ENCODE data around the gene KMT2A.
A peak's percentile ranks its signal among the peaks of the same experiment; 100 is the strongest.
"Not testable (repeated sequence)": the region's sequence is repeated elsewhere in the genome, so short reads cannot be mapped to it uniquely, and the experiment has no call there.

Gene KMT2A

DNA sequence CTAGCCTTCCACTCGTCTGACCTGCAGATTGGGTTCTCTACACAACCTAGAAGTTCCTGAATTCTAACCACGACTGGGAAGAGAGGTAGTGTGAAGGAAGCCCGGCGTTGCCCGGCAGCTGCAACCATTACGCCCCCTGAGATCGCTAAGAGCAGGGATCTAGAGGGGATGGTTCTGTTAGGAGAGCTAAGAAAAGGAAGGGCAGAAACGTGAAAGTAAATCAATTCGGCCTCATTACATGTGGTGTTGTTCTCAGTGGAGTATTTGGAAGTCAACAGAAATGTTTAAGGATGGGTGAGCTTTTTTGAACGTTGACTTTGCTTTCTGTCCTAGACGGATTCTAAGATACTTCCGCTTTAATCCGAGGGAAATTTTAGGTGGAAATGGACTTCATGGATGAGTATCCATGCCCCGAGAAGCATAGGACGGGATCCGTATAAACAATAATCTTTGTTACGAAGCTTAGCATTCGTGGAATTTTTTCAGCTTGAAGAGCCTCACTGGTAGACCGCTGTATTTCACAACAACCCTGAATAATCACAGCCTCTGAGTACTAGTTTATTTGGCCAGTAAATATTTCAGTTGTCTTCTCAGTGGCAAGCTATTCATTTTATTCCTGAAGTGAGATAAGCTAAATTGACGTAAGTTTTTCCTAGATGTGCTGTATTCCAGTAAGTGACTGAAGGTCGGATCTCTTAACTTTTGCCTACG, 34.3 kb upstream of the KMT2A start:
- Histone ChIP-seq H3K4me3 (replicated peaks; ENCODE audit: low read depth, low read length) (peak overlapping the region; percentile 83), H3K36me3 (ENCODE audit: control insufficient read depth, insufficient read depth, low read length) (peaks cover 1% of the 10 kb centered on the region; the same call in 1 of the 2 replicates), H3K27me3 (replicated peaks; ENCODE audit: control insufficient read depth, insufficient read depth, low read length) (no peaks in the 10 kb centered on the region)
- TF ChIP-seq, protein P1, sequence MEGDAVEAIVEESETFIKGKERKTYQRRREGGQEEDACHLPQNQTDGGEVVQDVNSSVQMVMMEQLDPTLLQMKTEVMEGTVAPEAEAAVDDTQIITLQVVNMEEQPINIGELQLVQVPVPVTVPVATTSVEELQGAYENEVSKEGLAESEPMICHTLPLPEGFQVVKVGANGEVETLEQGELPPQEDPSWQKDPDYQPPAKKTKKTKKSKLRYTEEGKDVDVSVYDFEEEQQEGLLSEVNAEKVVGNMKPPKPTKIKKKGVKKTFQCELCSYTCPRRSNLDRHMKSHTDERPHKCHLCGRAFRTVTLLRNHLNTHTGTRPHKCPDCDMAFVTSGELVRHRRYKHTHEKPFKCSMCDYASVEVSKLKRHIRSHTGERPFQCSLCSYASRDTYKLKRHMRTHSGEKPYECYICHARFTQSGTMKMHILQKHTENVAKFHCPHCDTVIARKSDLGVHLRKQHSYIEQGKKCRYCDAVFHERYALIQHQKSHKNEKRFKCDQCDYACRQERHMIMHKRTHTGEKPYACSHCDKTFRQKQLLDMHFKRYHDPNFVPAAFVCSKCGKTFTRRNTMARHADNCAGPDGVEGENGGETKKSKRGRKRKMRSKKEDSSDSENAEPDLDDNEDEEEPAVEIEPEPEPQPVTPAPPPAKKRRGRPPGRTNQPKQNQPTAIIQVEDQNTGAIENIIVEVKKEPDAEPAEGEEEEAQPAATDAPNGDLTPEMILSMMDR (IDR thresholded peaks at IDR 0.05; ENCODE audit: insufficient read depth, low read length, poor library complexity, severe bottlenecking): no peak
- no peak for DNase-seq (ENCODE audit: extremely low read depth, insufficient read length)

DNA sequence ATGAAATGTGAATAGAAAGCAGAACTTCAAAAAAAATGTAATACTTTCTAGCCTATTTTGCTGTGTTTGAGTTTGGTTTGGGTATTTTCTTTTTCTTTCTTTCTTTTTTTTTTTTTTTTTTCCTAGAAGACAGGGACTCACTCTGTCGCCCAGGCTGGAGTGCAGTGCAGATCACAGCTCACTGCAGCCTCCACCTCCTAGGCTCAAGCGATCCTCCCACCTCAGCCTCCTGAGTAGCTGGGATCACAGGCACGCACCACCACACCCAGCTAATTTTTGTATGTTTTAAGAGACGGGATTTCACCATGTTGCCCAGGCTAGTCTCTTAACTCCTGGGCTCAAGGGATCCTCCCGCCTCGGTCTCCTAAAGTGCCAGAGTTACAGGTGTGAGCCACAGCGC, 33.7 kb upstream of the KMT2A start:
- not testable (repeated sequence) for H3K36me3 ChIP-seq (ENCODE audit: control insufficient read depth, insufficient read depth, low read length)
- peak overlapping the region; percentile 83 for H3K4me3 ChIP-seq (replicated peaks; ENCODE audit: low read depth, low read length)

DNA sequence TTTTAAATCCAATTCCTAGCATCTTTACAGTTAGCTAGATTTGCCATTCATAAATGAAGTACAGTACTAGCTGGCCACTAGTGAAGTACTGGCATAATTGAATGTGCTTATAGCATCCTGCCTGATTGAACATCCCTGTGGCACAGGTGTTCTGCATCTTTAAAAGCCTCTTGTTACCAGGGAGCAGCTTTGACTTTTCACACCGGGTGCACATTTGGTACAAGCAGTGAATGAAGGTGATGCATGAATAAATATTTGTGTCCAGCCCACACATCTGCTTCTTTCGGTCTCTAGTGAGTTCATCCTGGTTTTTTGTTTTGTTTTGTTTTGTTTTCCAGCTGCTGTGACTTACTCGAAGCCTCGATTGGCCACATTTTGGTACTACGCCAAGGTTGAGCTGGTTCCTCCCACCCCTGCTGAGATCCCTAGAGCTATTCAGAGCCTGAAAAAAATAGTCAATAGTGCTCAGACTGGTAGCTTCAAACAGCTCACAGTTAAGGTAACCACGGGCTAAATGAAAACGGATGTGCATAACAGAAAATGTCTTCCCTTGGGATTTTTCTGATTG, 29.6 kb upstream of the KMT2A start:
- no peak overlapping the region for H3K4me3 ChIP-seq (replicated peaks; ENCODE audit: low read depth, low read length)
- H3K27me3 ChIP-seq (replicated peaks; ENCODE audit: control insufficient read depth, insufficient read depth, low read length): no peaks in the 10 kb centered on the region
- DNase-seq (ENCODE audit: extremely low read depth, insufficient read length): peak; percentile 13
- H3K36me3 ChIP-seq (ENCODE audit: control insufficient read depth, insufficient read depth, low read length): peaks cover 1% of the 10 kb centered on the region; the same call in 1 of the 2 replicates
- TF ChIP-seq, protein P1 (IDR thresholded peaks at IDR 0.05; ENCODE audit: insufficient read depth, low read length, poor library complexity, severe bottlenecking): no peak

More for the DNA sequence above, 33.7 kb upstream of the KMT2A start:
- not testable (repeated sequence) for H3K27me3 ChIP-seq (replicated peaks; ENCODE audit: control insufficient read depth, insufficient read depth, low read length); DNase-seq (ENCODE audit: extremely low read depth, insufficient read length)

- TF ChIP-seq, protein P1 (IDR thresholded peaks at IDR 0.05; ENCODE audit: insufficient read depth, low read length, poor library complexity, severe bottlenecking): no peak
- DNase-seq (ENCODE audit: extremely low read depth, insufficient read length): peak; percentile 13
- Histone ChIP-seq H3K4me3 (replicated peaks; ENCODE audit: low read depth, low read length) (no peak overlapping the region), H3K36me3 (ENCODE audit: control insufficient read depth, insufficient read depth, low read length) (peaks cover 1% of the 10 kb centered on the region; the same call in 1 of the 2 replicates), H3K27me3 (replicated peaks; ENCODE audit: control insufficient read depth, insufficient read depth, low read length) (no peaks in the 10 kb centered on the region)
These were observed 26.1 kb upstream of the KMT2A start for GRCh38 chr11:118410055-118410745.

DNA sequence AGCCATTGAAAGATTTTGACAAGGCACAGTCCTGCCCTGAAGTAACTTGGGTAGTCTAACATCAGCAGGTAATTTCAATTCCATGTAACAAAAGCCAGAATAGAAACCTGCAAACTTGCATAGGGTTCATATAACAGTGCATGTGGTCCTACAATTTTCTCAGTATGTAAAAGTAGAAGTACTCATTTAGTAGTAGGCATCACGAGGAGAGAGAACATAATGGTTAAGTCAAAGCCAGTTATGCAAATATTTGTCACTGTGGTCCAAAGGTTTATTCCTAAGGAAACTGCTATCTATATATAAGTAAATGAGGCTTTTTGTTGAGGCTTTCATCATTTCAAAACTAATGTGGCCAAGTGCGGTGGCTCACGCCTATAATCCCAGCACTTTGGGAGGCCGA, 24.8 kb upstream of the KMT2A start:
- no peaks in the 10 kb centered on the region for H3K27me3 ChIP-seq (replicated peaks; ENCODE audit: control insufficient read depth, insufficient read depth, low read length)
- no peak overlapping the region for H3K4me3 ChIP-seq (replicated peaks; ENCODE audit: low read depth, low read length)
- peaks cover 1% of the 10 kb centered on the region; the same call in 1 of the 2 replicates for H3K36me3 ChIP-seq (ENCODE audit: control insufficient read depth, insufficient read depth, low read length)
- TF ChIP-seq, protein P1 (IDR thresholded peaks at IDR 0.05; ENCODE audit: insufficient read depth, low read length, poor library complexity, severe bottlenecking): no peak
- DNase-seq (ENCODE audit: extremely low read depth, insufficient read length): no peak

GRCh38 chr11:118412921-118413320, 23.4 kb upstream of the KMT2A start:
- TF ChIP-seq, protein P1 (IDR thresholded peaks at IDR 0.05; ENCODE audit: insufficient read depth, low read length, poor library complexity, severe bottlenecking): no peak
- Histone ChIP-seq H3K36me3 (ENCODE audit: control insufficient read depth, insufficient read depth, low read length) (no peaks in the 10 kb centered on the region), H3K4me3 (replicated peaks; ENCODE audit: low read depth, low read length) (no peak overlapping the region), H3K27me3 (replicated peaks; ENCODE audit: control insufficient read depth, insufficient read depth, low read length) (no peaks in the 10 kb centered on the region)
- DNase-seq (ENCODE audit: extremely low read depth, insufficient read length): no peak

Measured in GM06990 (cell line).